T1000 (cell line): ENCODE results near the gene ALK.

Experiments used
- DNase-seq: peaks from one replicate; lab custom pipeline; 2025; ENCODE audit warnings: mixed read lengths; lab: John Stamatoyannopoulos, UW

Gene ALK

GRCh38 chr2:29196792-29197788, 724.3 kb downstream of the ALK start:
- peak; percentile 30 for DNase-seq

DNA sequence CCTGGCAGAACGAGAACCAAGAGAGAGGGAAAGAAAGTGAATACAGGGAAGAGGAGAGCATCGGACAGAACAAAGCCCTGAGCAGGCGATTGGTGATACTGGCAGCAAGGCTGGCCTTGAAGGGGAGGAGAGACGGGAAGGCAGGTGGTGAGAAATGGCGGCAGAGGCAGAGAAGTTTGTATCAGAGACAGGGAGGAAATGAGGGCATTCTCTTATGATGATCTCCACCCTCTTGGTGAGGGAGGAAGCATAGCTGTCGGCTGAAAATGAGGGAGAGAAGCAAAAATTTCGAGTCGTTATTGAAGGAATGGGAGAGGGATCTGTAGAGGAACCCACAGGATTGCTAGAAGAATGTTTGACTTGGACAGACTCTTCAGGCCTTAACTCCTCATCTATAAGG, 725.6 kb downstream of the ALK start:
- DNase-seq: no peak

DNA sequence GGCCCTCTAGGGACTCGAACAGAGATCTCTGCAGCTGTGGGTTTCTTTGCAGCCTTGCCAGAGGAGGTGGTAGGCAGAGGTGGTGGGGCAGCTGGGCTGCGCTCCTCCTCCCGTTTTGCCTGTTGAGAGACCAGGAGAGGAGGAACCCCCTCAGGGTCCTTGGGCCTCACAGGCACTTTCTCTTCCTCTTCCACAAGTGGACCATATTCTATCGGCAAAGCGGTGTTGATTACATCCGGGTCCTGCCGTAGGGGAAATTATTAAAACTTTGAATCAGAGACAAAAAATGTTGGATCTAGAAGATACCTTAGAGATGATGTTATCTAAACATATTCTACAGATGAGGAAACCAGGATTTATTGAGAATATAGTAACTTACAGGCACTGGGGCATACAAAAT, 727.7 kb downstream of the ALK start:
- DNase-seq: no peak

- DNase-seq: no peak
Measured at GRCh38 chr2:29193111-29193510, 728.3 kb downstream of the ALK start.

DNA sequence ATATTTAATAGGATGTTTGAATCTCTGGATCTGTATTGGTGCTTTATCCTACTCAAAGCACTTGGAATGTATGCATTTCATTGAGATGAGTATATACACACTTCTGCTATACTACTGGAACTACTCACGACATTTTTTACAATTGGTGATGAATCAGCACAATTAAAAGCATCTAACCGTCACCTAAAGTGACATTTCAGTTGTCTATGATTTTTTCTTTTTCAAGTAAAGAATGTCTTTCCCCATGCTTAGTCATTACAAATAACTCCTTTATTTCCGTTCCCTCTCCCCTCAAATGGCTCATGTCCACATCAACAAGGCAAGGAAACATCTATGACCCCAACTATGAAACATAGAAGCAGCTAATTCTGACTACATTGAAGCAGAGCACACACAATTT, 728.9 kb downstream of the ALK start:
- DNase-seq: no peak

DNA sequence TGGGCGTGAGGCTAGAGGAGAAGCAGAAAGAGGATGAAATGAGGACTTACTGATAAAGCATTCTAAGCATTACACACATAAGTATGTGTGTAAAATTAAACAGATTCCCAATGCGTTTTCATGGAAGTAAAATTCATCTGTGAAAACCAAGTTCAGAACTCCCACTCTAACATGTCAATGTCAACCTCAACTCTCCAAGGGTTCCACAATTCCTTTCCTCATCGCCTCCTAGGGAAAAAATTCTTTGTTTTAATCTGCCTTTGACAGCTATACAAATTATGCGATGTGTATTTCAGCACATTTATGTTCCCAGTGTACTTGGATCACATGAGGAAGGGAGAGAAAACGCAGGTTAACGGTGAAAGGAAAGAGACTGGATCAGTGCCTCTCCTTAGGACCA, 729.6 kb downstream of the ALK start:
- DNase-seq: no peak

- no peak for DNase-seq
Measured at GRCh38 chr2:29189052-29189451, 732.3 kb downstream of the ALK start.

- DNase-seq: no peak
Measured at GRCh38 chr2:29187926-29188325, 733.5 kb downstream of the ALK start.

DNA sequence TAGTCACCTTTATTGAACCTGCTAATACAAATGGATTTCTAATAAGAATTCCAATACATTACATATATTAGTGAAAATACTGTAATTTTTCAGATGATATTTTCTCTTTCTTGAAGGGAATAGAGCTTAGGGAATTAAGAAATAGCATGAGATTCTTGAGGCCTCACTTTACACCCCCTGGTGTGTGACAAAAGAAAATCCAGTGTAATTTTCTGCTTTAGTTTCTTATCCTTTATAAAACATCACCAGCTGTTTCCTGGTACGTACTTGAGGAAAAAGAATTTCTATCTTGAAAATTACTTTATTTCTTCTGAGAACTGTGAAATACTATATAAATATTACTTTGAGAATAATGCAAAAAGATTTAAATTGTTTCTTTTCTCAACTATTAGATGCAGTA, 734.6 kb downstream of the ALK start:
- DNase-seq: no peak

GRCh38 chr2:29184531-29184930, 736.9 kb downstream of the ALK start:
- no peak for DNase-seq

DNA sequence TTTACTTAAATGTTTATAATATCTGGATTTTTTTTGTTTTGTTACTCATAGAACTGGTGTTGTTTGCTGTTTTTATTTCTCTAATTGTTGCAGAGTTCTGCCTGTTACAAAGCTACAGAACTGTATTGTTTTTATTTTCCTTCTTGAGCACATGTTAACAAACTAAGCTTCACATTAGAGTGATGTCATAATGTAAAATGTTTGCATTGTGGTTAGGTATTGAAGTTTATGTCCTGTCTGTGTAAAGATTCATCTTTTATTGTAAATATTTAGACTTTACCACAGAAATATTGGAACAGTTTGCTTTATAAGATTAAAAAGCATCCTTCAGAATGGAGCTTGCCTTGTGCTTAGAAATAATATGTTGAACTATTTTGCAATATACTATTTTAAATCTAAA, 738.5 kb downstream of the ALK start:
- no peak for DNase-seq

- no peak for DNase-seq
Measured at GRCh38 chr2:29182334-29182733, 739.1 kb downstream of the ALK start.

- DNase-seq: no peak
Measured at GRCh38 chr2:29175338-29175737, 746.0 kb downstream of the ALK start.

GRCh38 chr2:29174937-29175336, 746.4 kb downstream of the ALK start:
- DNase-seq: no peak

- DNase-seq: no peak
Measured at GRCh38 chr2:29166242-29167039, 754.9 kb downstream of the ALK start.

DNA sequence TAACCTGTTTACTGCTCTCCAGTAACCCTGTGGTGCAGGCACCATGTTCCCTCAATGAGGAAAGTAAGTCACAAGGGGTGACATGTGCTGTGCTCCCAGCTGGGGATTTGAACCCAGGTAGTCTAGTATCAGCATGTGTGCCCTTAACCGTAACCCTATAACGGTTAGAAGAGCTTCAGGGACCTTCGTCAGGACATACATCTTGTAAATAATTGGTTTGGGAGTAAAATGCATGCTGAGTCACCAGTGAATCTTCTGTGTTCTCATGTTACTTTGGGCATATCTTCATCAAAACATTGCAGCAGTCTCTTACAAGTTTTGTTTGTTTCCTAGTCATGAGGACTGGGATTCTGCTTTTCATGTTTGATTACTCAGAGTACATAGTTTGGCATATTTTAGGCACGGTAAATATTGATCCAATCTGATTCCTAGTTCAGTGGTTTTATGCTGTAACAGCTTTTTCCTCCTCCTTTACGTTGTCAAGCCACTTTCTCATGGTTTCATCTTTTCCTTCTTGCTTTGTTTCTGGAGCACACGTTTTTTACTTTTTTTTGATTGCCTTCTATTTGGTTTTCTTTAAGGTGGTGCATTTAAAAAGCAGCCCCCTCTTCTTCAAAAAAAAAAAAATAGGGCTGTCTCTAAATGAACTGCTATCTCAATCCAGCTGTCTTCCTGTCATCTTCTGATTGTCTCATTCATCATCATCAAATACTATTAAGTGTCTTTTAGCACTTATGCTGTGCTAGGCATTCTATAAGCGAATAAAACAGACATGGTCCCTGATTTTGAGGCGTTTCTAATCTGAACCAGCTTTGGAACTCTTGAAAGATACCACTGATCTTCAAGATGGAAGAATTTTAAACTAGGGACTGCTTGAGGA, 755.8 kb downstream of the ALK start:
- no peak for DNase-seq

DNA sequence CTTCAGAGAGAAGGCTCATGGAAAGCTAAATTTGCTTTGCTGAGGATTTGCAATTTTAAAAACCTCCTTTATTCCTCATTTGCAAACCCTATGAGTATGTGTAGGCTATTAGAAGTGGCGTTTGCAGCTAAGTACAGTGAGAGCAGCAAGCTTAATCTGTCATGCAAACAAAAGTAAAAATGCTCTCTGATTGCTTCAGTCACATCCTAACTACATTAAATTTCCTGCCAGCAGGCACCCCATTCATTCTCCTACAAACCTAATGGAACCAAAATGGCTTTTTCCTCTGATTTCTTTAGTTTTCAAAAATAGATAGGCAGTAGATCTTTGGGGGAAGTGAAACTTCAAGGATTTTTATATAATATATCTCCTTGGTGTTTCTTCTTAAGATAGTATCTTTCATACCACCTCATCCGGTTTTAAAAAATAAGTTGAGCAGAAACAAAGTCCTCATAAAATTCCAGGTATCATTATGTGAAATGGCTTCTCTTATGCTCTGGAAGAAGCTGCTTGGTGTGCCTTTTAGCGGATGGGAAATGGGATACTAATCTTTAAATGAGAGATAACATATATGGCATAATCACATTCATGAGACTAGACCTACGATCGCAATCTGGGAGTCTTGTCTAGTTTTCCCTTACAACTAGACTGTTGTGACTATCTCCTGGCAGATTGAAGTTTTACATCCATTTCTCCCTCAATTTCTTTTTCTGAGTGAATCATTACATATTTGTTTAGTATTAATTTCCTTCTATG, 757.1 kb downstream of the ALK start:
- DNase-seq: no peak

DNA sequence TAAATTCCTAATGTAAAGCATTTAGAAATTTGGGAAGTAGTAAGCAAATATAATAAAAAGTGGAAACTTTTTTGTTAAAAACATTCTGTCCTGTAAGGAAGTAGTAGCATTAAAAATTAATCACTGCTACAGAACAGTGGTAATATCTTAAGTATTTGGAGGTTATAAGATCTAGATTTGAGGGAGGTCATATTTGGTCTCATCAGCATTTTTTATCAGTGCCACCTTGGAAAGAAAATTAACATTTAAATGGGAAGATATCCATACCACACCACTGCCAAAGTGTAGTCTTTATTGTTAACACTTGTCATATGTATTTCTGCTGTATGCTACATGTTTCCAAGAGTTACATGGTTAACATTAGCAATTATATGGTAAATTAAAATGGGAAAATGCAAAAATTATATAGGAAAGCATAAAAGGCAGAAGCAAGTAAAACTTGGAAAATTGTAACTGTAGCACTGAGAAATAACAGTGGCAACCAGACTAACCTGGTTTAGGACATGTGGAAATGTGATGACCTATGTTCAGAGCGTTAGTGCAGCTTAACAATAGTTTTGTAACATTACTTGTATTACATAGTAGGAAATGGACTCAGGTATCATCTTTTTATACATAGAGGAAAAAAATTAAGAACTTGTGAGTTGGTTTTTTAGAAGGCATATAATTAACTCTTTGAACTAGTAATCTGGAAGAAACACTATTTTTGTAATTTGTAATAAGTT, 759.0 kb downstream of the ALK start:
- no peak for DNase-seq

DNA sequence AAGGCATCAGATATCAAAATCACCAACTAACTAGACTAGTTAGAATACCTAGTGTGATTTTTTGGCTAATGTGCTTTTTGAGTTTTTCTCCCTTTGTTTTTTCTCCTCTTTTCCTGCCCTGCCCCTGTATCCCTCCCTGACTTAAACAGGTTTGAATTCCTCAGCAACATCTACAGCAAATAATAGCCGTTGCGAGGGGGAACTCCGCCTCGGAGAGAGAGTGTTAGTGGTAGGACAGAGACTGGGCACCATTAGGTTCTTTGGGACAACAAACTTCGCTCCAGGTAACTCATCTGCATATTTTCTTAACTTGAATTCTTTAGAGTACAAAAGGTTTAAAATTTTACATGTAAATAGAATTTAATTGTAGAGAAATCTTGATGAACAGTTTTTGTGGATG, 761.2 kb downstream of the ALK start:
- no peak for DNase-seq

DNA sequence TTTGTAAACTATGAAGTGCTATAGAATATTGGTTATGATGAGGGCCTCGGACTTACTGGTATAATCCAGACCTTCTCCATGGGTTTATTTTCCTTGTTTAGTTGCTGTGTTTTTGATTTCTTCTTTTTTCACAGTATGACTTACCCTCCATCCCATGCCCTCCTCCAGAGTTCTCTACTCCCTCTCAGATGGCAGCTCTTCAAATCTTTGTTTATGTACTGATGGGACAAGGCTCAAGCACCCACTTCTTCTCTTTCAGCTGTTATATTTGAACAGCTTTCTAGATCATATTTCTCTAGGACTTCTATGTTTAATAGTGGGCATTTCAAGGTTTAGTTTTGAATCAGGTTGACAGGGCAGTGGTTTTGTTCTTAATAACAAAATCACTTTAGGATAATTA, 762.3 kb downstream of the ALK start:
- DNase-seq: no peak

DNA sequence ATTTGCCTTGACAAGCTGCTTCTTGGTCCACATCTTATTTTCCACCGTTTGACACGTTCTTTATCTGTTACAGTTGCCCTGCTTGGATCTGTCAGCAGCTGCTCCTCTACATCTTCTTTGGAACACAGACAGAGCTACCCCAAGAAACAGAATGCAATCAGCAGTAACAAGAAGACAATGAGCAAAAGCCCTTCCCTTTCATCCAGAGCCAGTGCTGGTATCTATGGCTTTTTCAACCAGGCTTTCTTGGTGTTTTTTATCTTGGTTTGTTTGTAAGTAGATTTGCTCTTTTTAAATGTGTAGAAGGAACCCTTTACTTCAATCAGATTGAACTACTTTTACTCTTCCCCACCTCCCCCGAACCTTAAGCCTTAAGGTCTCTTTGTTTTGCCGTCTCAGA, 764.3 kb downstream of the ALK start:
- no peak for DNase-seq
